Stromal cell of bone marrow (primary cell): ENCODE results near the gene TIGIT.
"Not testable (repeated sequence)": the region's sequence is repeated elsewhere in the genome, so short reads cannot be mapped to it uniquely, and the experiment has no call there.

ENCODE experiments used
- DNase-seq: peaks from one replicate; pipeline ENCODE4 v3.0.0-alpha.2; 2012; ENCODE audit warnings: low read depth

Gene TIGIT

DNA sequence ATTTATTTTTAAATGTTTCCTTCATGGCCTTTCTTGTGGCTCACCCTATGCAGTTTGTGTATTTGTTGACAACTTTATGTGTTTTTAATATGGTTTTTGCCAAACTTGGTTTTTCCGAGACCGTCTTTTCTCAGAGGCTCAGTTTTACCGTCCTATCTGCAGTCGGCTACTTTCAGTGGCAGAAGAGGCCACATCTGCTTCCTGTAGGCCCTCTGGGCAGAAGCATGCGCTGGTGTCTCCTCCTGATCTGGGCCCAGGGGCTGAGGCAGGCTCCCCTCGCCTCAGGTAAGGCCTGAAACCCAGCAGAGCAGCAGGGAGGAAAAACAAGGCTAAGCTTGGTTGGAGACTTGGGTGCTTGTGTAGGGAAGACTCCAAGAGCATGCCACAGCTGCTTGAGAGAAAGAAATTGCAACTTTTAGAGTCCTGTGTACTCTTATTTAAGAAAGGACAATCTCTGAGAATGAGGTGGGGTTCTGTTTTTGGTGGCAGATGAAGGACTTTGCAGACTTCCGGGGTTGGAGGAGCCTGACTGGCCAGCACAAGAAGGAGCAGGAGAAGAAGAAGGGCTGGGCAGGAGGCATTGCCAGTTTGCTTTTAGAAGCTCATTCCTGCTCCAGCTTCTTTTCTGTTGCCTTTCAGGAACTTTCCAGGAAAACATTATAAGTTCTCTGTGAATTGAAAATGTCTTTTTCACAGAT lies at the start of gene TIGIT:
Gene TIGIT (plus strand): TSS at position 191 of the 698 bp plus-strand sequence. CDS start 34 bp downstream, at position 225.
- no peak for DNase-seq

- no peak for DNase-seq
Measured at GRCh38 chr3:114252954-114253353, 40.9 kb upstream of the TIGIT start.

DNA sequence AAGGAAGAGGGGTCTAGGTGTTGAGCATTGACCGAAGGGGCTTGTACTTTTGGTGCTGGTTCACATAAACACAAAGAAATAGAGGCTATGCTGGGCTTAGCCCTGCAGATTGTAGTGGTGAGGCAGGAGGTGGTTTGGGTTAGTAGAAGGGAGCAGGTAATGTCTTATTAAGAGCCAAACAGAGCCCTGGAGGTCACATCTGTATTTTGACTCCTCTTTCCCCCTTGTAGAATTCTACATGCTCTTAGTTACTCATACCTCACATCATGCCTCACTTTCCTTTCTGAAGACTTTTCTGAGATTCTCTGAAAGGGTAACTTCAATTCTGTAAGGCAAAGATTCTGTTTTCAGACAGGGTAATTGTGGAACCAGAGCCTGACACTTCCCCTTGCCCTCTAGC lies 40.3 kb upstream of the TIGIT start:
- DNase-seq = no peak

- DNase-seq = no peak
Measured at GRCh38 chr3:114259566-114259965, 34.3 kb upstream of the TIGIT start.

- no peak for DNase-seq
Measured at GRCh38 chr3:114260152-114260551, 33.7 kb upstream of the TIGIT start.

- DNase-seq = no peak
Measured at GRCh38 chr3:114270019-114270418, 23.8 kb upstream of the TIGIT start.

DNA sequence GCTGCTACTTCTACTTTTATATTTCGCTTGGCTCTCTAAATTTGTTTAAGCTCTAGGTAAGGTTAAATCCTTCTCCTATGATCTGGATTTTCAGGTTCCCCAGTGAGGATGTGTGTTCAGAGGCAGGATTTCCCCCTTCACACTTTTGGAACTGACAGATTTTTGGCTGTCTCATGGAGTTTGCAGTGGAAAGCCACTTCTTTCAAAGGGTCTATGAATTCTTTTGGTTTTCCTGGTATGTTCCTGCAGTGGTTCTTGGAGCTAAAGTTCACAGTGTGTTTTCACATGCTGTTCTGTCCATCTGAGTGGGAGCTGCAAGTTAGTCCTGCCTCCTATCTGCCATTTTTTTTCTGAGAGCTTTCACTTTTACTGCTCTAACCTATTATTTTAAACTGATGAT lies 21.6 kb upstream of the TIGIT start:
- no peak for DNase-seq

- peak; percentile 12 for DNase-seq
Measured at GRCh38 chr3:114274929-114275328, 18.9 kb upstream of the TIGIT start.

GRCh38 chr3:114276856-114277255 lies 17.0 kb upstream of the TIGIT start:
- not testable (repeated sequence) for DNase-seq

DNA sequence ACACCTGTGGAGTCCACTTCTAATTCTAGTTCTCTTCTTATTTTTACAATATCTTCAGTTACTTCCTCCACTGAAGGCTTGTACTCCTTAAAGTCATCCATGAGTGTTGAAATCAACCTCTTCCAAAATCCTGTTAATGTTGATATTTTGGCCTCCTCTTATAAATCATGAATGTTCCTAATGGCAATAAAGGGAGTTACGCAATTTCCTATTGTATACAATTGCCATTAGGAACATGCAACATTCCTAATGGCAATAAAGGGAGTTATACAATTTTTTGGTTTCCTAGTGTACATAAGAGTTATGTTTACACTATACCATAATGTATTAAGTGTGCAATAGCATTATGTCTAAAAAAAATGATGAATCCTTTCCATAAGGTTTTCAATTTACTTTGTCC lies 9.2 kb upstream of the TIGIT start:
- no peak for DNase-seq

- no peak for DNase-seq
Measured at GRCh38 chr3:114285648-114286230, 8.1 kb upstream of the TIGIT start.

- DNase-seq = no peak
Measured at GRCh38 chr3:114286266-114286665, 7.6 kb upstream of the TIGIT start.

GRCh38 chr3:114290911-114291901 lies 2.6 kb upstream of the TIGIT start:
- no peak for DNase-seq

DNA sequence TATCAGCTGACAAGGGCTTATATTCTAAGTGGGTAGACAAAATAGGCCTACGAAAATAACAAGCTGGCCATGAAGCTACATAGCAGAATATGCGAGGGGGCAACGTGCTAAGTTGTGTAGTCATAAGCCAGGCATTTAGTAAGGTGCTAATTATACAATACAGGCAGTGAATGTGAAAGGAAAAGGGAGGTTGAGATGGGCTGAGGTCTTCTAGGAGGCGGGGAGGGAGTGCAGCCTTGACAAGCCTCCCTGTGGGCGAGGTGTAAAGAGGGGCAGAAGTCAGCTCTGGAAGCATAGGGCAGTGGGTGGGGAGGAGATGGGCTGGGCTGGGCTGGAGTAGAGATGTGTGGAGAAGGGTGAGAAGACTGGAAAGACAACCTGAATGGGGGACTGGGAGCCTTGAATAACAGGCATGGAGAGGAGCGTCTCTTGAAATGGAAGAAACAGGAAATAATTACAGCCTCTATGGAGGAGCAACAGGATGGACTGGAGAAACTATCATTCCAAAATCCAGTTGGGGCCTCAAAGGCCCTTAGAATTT lies 1.2 kb downstream of the TIGIT start:
- no peak for DNase-seq

- no peak for DNase-seq
Measured at GRCh38 chr3:114295946-114296345, 2.1 kb downstream of the TIGIT start.

DNA sequence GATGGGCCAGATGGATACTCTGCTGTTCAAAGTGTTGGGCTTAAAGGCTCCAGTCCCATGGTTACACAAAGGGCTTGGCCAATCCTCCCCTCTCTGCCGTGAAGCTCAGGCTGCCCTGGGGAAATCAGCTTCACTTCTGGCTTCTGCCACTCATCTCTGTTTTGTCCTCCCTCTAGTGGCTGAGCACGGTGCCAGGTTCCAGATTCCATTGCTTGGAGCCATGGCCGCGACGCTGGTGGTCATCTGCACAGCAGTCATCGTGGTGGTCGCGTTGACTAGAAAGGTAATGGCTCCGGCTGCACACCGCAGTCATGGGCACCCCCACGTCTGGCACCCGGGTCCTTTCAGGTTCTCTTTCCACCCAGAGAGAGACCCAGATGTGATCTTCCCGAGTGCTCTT lies 5.6 kb downstream of the TIGIT start:
- DNase-seq = no peak

- DNase-seq = no peak
Measured at GRCh38 chr3:114299941-114300624, 6.3 kb downstream of the TIGIT start.

- DNase-seq = no peak
Measured at GRCh38 chr3:114307222-114307830, 13.5 kb downstream of the TIGIT start.

DNA sequence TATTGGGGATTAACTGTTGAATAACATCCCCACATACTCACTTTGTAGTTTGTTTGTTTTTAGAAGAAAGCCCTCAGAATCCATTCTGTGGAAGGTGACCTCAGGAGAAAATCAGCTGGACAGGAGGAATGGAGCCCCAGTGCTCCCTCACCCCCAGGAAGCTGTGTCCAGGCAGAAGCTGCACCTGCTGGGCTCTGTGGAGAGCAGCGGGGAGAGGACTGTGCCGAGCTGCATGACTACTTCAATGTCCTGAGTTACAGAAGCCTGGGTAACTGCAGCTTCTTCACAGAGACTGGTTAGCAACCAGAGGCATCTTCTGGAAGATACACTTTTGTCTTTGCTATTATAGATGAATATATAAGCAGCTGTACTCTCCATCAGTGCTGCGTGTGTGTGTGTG lies 14.0 kb downstream of the TIGIT start:
- DNase-seq = no peak

DNA sequence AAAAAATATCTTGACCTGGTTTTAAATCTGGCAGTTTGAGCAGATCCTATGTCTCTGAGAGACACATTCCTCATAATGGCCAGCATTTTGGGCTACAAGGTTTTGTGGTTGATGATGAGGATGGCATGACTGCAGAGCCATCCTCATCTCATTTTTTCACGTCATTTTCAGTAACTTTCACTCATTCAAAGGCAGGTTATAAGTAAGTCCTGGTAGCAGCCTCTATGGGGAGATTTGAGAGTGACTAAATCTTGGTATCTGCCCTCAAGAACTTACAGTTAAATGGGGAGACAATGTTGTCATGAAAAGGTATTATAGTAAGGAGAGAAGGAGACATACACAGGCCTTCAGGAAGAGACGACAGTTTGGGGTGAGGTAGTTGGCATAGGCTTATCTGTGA lies 14.5 kb downstream of the TIGIT start:
- no peak for DNase-seq

DNA sequence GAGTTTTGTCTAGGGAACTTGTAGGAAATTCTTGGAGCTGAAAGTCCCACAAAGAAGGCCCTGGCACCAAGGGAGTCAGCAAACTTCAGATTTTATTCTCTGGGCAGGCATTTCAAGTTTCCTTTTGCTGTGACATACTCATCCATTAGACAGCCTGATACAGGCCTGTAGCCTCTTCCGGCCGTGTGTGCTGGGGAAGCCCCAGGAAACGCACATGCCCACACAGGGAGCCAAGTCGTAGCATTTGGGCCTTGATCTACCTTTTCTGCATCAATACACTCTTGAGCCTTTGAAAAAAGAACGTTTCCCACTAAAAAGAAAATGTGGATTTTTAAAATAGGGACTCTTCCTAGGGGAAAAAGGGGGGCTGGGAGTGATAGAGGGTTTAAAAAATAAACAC lies 15.0 kb downstream of the TIGIT start:
- DNase-seq = no peak
